MM.1S (cell line): ENCODE results near the gene OR2F1.

ENCODE experiments used
- DNase-seq: peaks from one replicate; pipeline ENCODE4 v3.0.0-alpha.2; 2015
- H2AFZ ChIP-seq: fragments of 300-600 bp; sonication (generic); 2 replicates; pipeline ENCODE4 v1.6.0; 2016; ENCODE audit warnings: antibody characterized with exemption, low read length
- H3F3A ChIP-seq: fragments of 300-600 bp; sonication (generic); 2 replicates; pipeline ENCODE4 v1.6.1; 2016; ENCODE audit warnings: mild to moderate bottlenecking, antibody characterized with exemption, low read length, moderate library complexity, mixed read lengths; ENCODE audit not compliant: insufficient read depth
- H3K27ac ChIP-seq: fragments of 300-600 bp; sonication (generic); 2 replicates; pipeline ENCODE4 v1.5.1; 2016; ENCODE audit warnings: mild to moderate bottlenecking, low read length
- H3K27me3 ChIP-seq: fragments of 300-600 bp; sonication (generic); replicated peaks from 2 replicates; pipeline ENCODE4 v1.6.0; 2016; ENCODE audit warnings: low read length; ENCODE audit not compliant: insufficient read depth
- H3K36me3 ChIP-seq: fragments of 300-600 bp; sonication (generic); replicated peaks from 2 replicates; pipeline ENCODE4 v1.6.1; 2016; ENCODE audit warnings: mild to moderate bottlenecking, low read length, mixed read lengths; ENCODE audit not compliant: insufficient read depth
- H3K4me1 ChIP-seq: fragments of 300-600 bp; sonication (generic); 2 replicates; pipeline ENCODE4 v1.6.1; 2016; ENCODE audit warnings: low read length, mixed read lengths
- H3K4me2 ChIP-seq: fragments of 300-600 bp; sonication (generic); 2 replicates; pipeline ENCODE4 v1.6.0; 2016; ENCODE audit warnings: low read depth, low read length
- H3K4me3 ChIP-seq: fragments of 300-600 bp; sonication (generic); 2 replicates; pipeline ENCODE4 v1.5.1; 2016; ENCODE audit warnings: low read length, mixed read lengths
- H3K79me2 ChIP-seq: fragments of 300-600 bp; sonication (generic); 2 replicates; pipeline ENCODE4 v1.6.1; 2016; ENCODE audit warnings: mixed run types, low read length, mixed read lengths
- H3K9ac ChIP-seq: fragments of 300-600 bp; sonication (generic); 2 replicates; pipeline ENCODE4 v1.6.1; 2016; ENCODE audit warnings: low read length, mixed read lengths
- H3K9me2 ChIP-seq: fragments of 300-600 bp; sonication (generic); replicated peaks from 2 replicates; pipeline ENCODE4 v1.6.1; 2016; ENCODE audit warnings: mild to moderate bottlenecking, low read length, mixed read lengths; ENCODE audit not compliant: insufficient read depth
- H3K9me3 ChIP-seq: fragments of 300-600 bp; sonication (generic); replicated peaks from 2 replicates; pipeline ENCODE4 v1.6.1; 2016; ENCODE audit warnings: mild to moderate bottlenecking, low read length, mixed read lengths; ENCODE audit not compliant: insufficient read depth
- H4K20me1 ChIP-seq: fragments of 300-600 bp; sonication (generic); 2 replicates; pipeline ENCODE4 v1.6.1; 2016; ENCODE audit warnings: mild to moderate bottlenecking, low read length, moderate library complexity, mixed read lengths; ENCODE audit not compliant: insufficient read depth
- CTCF ChIP-seq: fragments of 300-600 bp; sonication (generic); IDR thresholded peaks from 2 replicates; pipeline ENCODE4 v1.5.1; 2016; ENCODE audit warnings: antibody characterized with exemption, low read length, mixed read lengths
- EZH2 ChIP-seq: fragments of 300-600 bp; sonication (generic); optimal IDR thresholded peaks from 2 replicates; pipeline ENCODE3; 2017; ENCODE audit warnings: low read depth, mild to moderate bottlenecking, antibody characterized with exemption, low read length, mixed read lengths
- EZH2phosphoT487 ChIP-seq: fragments of 300-600 bp; sonication (generic); IDR thresholded peaks from 2 replicates; pipeline ENCODE4 v1.6.1; 2018; ENCODE audit warnings: antibody characterized with exemption, low read length

The OR2F1 gene

GRCh38 chr7:143965280-143965679 is 10.6 kb downstream of the OR2F1 start:
- Histone ChIP-seq H3K9me2 (no peaks in the 10 kb centered on the region), H2AFZ (no peak overlapping the region), H3K27ac (no peak overlapping the region), H3K79me2 (no peaks in the 10 kb centered on the region), H3K9me3 (no peaks in the 10 kb centered on the region), H3K4me1 (no peaks in the 10 kb centered on the region), H3K9ac (no peak overlapping the region), H3K36me3 (no peaks in the 10 kb centered on the region), H3K4me3 (no peak overlapping the region), H3F3A (no peaks in the 10 kb centered on the region), H3K27me3 (no peaks in the 10 kb centered on the region), H3K4me2 (no peak overlapping the region), H4K20me1 (no peaks in the 10 kb centered on the region)
- no peak for DNase-seq
- TF ChIP-seq CTCF: no peak
- no peak for TF ChIP-seq EZH2
- no peak for TF ChIP-seq EZH2phosphoT487

- Histone ChIP-seq H2AFZ (no peak overlapping the region), H3K36me3 (no peaks in the 10 kb centered on the region), H3K79me2 (no peaks in the 10 kb centered on the region), H4K20me1 (no peaks in the 10 kb centered on the region), H3K27ac (no peak overlapping the region), H3K4me3 (no peak overlapping the region), H3K9ac (no peak overlapping the region), H3K4me2 (no peak overlapping the region), H3K27me3 (no peaks in the 10 kb centered on the region), H3K9me3 (no peaks in the 10 kb centered on the region), H3K9me2 (no peaks in the 10 kb centered on the region), H3F3A (no peaks in the 10 kb centered on the region), H3K4me1 (no peaks in the 10 kb centered on the region)
- TF ChIP-seq CTCF: no peak
- DNase-seq: no peak
These were observed 12.8 kb downstream of the OR2F1 start for GRCh38 chr7:143967398-143967797.

GRCh38 chr7:143973870-143974416 is 19.3 kb downstream of the OR2F1 start:
- H2AFZ ChIP-seq: no peak overlapping the region
- H3K4me1 ChIP-seq: no peaks in the 10 kb centered on the region
- H3K36me3 ChIP-seq: no peaks in the 10 kb centered on the region
- no peak overlapping the region for H3K4me2 ChIP-seq
- H3K9me3 ChIP-seq: no peaks in the 10 kb centered on the region
- no peaks in the 10 kb centered on the region for H3F3A ChIP-seq
- no peaks in the 10 kb centered on the region for H3K79me2 ChIP-seq
- no peaks in the 10 kb centered on the region for H4K20me1 ChIP-seq
- TF ChIP-seq EZH2phosphoT487 (no peak), EZH2 (no peak), CTCF (no peak)
- H3K4me3 ChIP-seq: no peak overlapping the region
- H3K9me2 ChIP-seq: no peaks in the 10 kb centered on the region
- DNase-seq: no peak
- H3K27ac ChIP-seq: no peak overlapping the region
- H3K27me3 ChIP-seq: no peaks in the 10 kb centered on the region
- no peak overlapping the region for H3K9ac ChIP-seq
